DOHH2 (cell line): Measurements from ENCODE around the gene ARFRP1.
"Not testable (repeated sequence)": the region's sequence is repeated elsewhere in the genome, so short reads cannot be mapped to it uniquely, and the experiment has no call there.

Source experiments
- CTCF ChIP-seq: fragments of 200-600 bp; sonication (generic); IDR thresholded peaks from one replicate; pipeline ENCODE4 v1.5.1; 2014; ENCODE audit warnings: antibody characterized with exemption, mild to moderate bottlenecking, low read depth, low read length; ENCODE audit not compliant: poor library complexity, severe bottlenecking
- EZH2phosphoT487 ChIP-seq: fragments of 200-600 bp; sonication (generic); IDR thresholded peaks from 2 replicates; pipeline ENCODE4 v1.6.1; 2017; ENCODE audit warnings: borderline replicate concordance, mild to moderate bottlenecking, antibody characterized with exemption, low read length, moderate library complexity, mixed read lengths

DNA sequence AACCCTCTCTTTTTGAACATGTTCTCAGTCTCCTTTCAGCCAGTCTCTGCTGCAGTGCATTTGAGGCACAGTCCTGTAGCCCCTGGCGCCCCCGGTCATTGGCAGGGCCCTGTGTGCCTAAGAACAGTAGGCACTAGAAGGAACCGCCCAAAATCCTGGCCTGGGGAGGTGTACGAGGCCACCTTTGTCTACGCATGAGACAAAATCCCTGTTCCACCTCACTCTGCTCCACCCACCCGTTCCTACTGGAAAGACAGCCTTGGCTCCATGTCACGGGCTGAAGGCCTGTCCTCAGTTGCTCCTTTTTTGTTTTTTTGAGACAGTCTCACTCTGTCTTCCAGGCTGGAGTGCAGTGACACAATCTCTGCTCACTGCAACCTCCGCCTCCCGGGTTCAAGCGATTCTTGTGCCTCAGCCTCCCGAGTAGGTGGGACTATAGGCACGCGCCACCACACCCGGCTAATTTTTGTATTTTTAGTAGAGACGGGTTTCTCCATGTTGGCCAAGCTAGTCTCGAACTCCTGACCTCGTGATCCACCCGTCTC lies 22.5 kb upstream of the ARFRP1 start:
- TF ChIP-seq CTCF, EZH2phosphoT487: not testable (repeated sequence)
